MG63 (cell line): ENCODE results near the gene SMARCC1. TPM values are rescaled to one million over a fixed set of nuclear protein-coding genes. Genes with fewer than 3 reads are reported as not detected.
"Not testable (repeated sequence)": the region's sequence is repeated elsewhere in the genome, so short reads cannot be mapped to it uniquely, and the experiment has no call there.

Experiments used
- DNase-seq: peaks from one replicate; pipeline ENCODE4 v3.0.0-alpha.2; 2020
- H3K27me3 ChIP-seq: fragments of 250-450 bp; sonication (Bioruptor Pico); 2 replicates; pipeline ENCODE4 v1.5.1; 2020; ENCODE audit warnings: mild to moderate bottlenecking, moderate library complexity
- H3K36me3 ChIP-seq: fragments of 250-450 bp; sonication (Bioruptor Pico); 2 replicates; pipeline ENCODE4 v1.5.1; 2020; ENCODE audit warnings: mild to moderate bottlenecking, moderate library complexity
- H3K4me3 ChIP-seq: fragments of 250-450 bp; sonication (Bioruptor Pico); 2 replicates; pipeline ENCODE4 v1.5.1; 2020; ENCODE audit warnings: mild to moderate bottlenecking, moderate library complexity
- H3K9me3 ChIP-seq: fragments of 250-450 bp; sonication (Bioruptor Pico); 2 replicates; pipeline ENCODE4 v1.5.1; 2020; ENCODE audit warnings: mild to moderate bottlenecking, moderate library complexity
- total RNA-seq: library from RNA; depleted of rRNA; stranded (reverse); fragments of >200 nt; shearing (Covaris generic); gene quantifications from 2 replicates; pipeline ENCODE4 v1.2.3, GENCODE V29; 2014; ENCODE audit warnings: low replicate concordance; rRNA removed

The SMARCC1 gene
- total RNA-seq: 33.4 and 40.8 TPM in 2 replicates

DNA sequence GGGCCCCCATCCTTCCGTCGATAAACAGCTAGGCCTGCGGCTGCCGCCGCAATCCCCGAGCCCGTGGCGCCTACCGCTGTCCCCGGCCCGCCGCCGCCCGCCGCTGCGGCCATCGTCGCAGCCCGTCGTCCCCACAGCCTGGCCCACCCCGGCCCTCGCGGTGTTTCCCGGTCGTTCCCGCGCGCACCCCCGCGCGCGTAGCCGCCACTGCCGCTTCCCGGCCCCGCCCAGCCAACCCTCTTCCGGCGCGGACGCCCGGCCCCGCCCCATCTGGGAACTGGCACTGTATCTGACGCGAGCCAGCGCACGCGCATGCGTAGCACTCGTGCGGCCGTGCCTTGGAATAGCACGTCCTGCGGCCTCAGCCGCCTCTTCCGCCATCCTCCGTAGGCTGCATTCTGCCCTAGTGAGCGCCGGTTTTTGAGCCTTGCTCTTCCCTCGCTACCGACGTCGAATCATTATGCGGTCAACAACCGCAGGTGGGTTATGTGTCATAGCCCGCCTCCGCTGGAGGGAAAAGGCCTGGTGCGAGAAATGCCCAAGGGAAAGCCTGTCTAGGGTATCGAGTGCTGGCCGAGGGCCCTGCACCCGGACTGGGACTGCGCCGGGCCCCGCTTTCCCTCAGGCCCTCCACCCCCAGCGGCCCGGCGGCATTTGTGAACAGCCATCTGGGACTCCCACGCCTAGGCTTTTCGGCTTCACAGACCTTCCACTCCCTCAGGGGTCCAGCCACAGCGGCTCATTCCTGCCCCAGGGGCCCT lies at the start of gene SMARCC1:
Gene SMARCC1 (minus strand): TSS at position 209 of the 761 bp plus-strand sequence. CDS start 96 bp downstream, at position 113.
- Histone ChIP-seq H3K27me3 (no peaks in the 10 kb centered on the region), H3K36me3 (peaks cover 5% of the 10 kb centered on the region; the same call in 1 of the 2 replicates), H3K4me3 (peak within 1 kb of the TSS; percentile 77), H3K9me3 (no peaks in the 10 kb centered on the region)
- DNase-seq: peak; percentile 92

GRCh38 chr3:47829482-47829881 lies 47.8 kb upstream of the SMARCC1 start:
- peaks cover 33% of the 10 kb centered on the region for H3K36me3 ChIP-seq
- DNase-seq, H3K9me3 ChIP-seq, H3K4me3 ChIP-seq, H3K27me3 ChIP-seq: not testable (repeated sequence)

DNA sequence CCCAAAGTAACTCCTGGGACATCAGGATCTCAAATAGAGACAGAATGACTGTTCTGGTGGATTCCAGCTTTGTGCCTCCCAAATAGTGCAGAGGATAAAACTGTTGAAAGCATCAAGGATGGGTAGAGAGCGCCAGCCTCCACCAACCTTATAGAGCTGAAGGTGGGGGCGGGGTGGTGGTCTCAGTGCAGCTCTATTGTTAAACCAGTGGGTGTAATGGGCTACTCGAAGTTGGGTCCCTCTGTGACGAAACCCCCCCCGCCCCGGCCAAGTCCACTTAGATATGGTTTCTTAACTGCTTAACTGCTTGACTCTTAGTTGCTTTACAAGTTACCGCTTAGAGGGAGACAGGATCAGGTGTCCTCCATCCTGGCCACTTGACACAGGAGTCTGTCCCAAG lies 43.9 kb upstream of the SMARCC1 start:
- Histone ChIP-seq H3K27me3 (no peaks in the 10 kb centered on the region), H3K36me3 (peaks cover 28% of the 10 kb centered on the region), H3K4me3 (peak overlapping the region; percentile 91), H3K9me3 (no peaks in the 10 kb centered on the region)
- DNase-seq: no peak

DNA sequence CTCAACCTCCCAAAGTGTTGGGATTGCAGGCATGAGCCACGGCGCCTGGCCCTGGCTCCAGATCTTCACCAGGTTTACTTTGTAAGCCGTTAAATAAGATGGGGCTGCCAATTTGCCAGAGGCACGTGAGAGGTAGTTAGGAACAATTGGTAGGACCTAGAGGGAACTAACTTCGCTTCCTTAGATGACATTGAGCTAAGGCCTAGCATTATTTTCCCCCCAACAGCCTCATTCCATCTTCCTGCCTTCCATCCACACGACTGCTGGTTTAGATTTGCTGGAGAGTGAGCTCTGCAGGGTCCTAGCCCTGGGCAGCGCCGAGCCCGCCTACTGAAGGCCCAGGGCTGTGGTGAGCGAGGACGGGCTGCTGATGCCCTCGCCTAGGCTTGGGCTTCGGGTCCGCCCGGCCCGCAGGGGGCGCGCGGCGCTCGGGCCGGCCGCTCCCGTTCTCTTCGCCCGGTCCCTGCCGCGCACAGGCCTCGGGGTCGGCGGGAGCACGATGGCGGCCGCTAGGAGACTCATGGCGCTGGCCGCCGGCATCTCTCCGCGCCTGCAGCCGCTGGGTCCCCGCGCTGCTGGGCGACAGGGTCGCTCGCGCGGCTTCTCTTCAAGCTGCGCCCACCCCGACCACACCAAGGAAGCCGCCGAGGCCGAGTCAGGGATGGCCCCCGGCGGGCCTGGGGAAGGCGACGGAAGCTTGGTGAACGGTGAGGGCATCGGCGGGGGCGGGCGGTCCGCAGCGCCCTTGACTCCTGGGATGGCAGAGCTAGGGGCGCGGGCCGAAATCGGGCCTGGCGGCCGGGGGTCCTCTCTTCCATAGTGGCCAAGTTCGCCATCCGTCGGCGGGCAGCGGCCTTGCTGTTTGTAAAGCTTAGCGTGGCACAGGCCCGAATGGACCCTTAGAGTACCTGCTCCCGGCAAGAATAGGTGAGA lies 43.1 kb upstream of the SMARCC1 start:
- Histone ChIP-seq H3K4me3 (peak overlapping the region; percentile 91), H3K36me3 (peaks cover 27% of the 10 kb centered on the region), H3K9me3 (no peaks in the 10 kb centered on the region), H3K27me3 (no peaks in the 10 kb centered on the region)
- peak; percentile 85 for DNase-seq

DNA sequence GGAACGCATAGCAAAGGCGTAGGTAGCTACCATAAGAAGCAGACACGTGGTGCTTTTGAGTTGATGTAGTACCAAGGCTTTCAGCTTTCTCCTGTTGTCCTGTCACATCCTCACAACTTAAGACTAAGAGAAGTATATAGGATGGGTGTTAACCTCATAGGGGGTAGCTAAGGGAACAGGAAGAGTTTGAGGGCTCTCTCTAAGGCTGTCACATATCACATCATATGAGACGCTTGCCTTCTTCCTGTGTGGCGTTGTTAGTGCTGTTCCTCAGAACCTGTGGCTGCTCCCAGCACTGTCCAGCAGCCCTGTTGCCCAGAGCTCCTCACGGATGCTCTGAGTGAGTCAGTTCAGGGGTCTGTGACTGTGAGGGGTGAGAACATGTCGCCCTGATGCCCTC lies 35.9 kb upstream of the SMARCC1 start:
- Histone ChIP-seq H3K36me3 (no peaks in the 10 kb centered on the region; the same call in 1 of the 2 replicates), H3K9me3 (no peaks in the 10 kb centered on the region), H3K27me3 (no peaks in the 10 kb centered on the region), H3K4me3 (no peak overlapping the region)
- no peak for DNase-seq

GRCh38 chr3:47813551-47814177 lies 32.0 kb upstream of the SMARCC1 start:
- Histone ChIP-seq H3K4me3 (no peak overlapping the region), H3K9me3 (no peaks in the 10 kb centered on the region), H3K36me3 (peaks cover 13% of the 10 kb centered on the region), H3K27me3 (no peaks in the 10 kb centered on the region)
- no peak for DNase-seq

- H3K27me3 ChIP-seq: no peaks in the 10 kb centered on the region
- DNase-seq: no peak
- H3K36me3 ChIP-seq: peaks cover 5% of the 10 kb centered on the region
- H3K4me3 ChIP-seq: no peak overlapping the region
- H3K9me3 ChIP-seq: no peaks in the 10 kb centered on the region
Observed at GRCh38 chr3:47804577-47804976, 22.9 kb upstream of the SMARCC1 start.

- Histone ChIP-seq H3K9me3 (no peaks in the 10 kb centered on the region), H3K27me3 (no peaks in the 10 kb centered on the region), H3K4me3 (peak overlapping the region; percentile 72), H3K36me3 (peaks cover 5% of the 10 kb centered on the region)
- no peak for DNase-seq
Observed at GRCh38 chr3:47803480-47804025, 21.9 kb upstream of the SMARCC1 start.

GRCh38 chr3:47802734-47803479 lies 21.2 kb upstream of the SMARCC1 start, which contains the start of gene DHX30:
Gene DHX30, plus strand, starts transcription at chr3:47803138. Its CDS starts 7,546 bp downstream, at chr3:47810684.
- Histone ChIP-seq H3K4me3 (peak within 1 kb of the TSS; percentile 72), H3K9me3 (no peaks in the 10 kb centered on the region), H3K36me3 (peaks cover 5% of the 10 kb centered on the region), H3K27me3 (no peaks in the 10 kb centered on the region)
- DNase-seq: peak; percentile 85

GRCh38 chr3:47799733-47800132 lies 18.0 kb upstream of the SMARCC1 start:
- no peaks in the 10 kb centered on the region for H3K27me3 ChIP-seq
- no peak for DNase-seq
- H3K4me3 ChIP-seq: no peak overlapping the region
- H3K36me3 ChIP-seq: no peaks in the 10 kb centered on the region
- no peaks in the 10 kb centered on the region for H3K9me3 ChIP-seq

DNA sequence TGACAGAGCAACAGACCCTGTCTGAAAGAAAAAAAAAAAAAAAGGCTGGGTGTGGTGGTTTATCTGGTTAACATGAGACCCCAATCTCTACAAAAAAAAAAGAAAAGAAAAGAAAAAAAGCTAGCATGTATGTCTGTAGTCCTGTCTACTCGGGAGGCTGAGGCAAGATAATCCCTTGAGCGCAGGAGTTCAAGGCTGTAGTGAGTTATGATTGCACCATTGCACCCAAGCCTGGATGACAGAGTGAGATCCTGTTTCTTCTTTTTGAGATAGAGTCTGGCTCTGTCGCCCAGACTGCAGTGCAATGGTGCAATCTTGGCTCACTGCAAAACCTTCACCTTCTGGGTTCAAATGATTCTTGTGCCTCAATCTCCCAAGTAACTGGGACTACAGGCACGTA lies 12.9 kb upstream of the SMARCC1 start:
- Histone ChIP-seq H3K4me3 (no peak overlapping the region), H3K36me3 (no peaks in the 10 kb centered on the region), H3K9me3 (no peaks in the 10 kb centered on the region), H3K27me3 (no peaks in the 10 kb centered on the region)
- DNase-seq: no peak

DNA sequence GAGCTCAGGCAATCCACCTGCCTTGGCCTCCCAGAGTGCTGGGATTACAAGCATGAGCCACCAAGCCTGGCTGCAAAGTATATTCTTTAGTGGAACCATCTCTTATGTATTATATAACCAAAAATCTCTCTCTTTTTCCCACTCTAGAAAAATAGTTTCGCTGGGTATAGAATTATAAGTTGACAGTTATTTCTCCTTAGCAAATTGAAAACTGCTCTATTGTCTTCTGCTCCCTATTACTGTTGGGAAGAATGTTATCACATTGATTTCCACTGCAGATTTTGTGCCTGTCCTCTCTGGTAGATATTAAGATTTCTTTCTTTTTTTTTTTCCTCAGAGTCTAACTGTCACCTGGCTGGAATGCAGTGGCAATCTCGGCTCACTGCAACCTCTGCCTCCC lies 11.0 kb upstream of the SMARCC1 start:
- no peaks in the 10 kb centered on the region for H3K36me3 ChIP-seq
- H3K27me3 ChIP-seq: no peaks in the 10 kb centered on the region
- H3K4me3 ChIP-seq: no peak overlapping the region
- no peaks in the 10 kb centered on the region for H3K9me3 ChIP-seq
- DNase-seq: no peak

DNA sequence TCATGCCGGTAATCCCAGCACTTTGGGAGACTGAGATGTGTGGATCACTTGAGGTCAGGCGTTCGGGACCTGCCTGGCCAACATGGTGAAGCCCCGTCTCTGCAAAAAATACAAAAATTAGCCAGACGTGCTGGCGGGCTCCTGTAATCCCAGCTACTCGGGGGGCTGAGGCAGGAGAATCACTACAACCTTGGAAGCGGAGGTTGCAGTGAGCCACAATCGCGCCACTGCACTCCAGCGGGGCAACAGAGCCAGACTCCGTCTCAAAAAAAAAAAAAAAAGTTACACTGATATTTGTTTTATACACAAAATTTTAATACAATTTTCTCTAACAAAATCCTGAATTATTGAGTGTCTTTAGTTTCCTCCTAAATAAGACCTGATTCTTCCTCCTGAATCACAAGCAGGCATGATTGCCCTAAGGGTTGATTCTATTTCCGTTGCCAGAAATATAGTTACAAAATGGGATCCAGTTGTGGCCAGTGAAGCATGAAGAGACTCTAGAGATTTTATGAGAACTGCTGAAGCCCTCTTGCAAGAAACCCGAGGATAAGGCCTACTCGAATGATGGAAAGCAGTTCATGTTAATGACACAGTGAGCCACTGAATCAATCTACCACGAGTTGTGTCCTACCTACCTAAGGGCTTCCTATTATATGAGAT lies 9.6 kb upstream of the SMARCC1 start:
- Histone ChIP-seq H3K36me3 (no peaks in the 10 kb centered on the region), H3K27me3 (no peaks in the 10 kb centered on the region), H3K9me3 (no peaks in the 10 kb centered on the region), H3K4me3 (no peak overlapping the region)
- DNase-seq: no peak

DNA sequence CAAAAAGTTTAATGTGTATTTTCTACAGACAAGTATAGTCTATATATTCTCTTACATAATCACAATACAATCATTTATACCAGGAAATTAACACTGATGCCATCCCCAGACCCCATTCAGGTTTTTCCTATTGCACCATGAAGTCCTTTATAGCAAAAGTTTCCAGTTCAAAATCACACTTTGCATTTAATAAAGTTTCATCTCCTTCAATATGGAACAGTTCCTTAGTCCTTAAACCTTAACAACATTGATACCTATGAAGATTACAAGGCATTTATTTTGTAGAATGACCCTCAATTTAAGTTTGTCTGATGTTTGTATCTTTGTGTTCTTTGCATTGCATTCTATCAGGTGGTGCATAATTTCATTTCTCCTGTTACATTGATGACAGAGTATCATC lies 2.0 kb upstream of the SMARCC1 start:
- H3K36me3 ChIP-seq: 0 out of 2 replicates have a peak, but pooled peaks cover 5% of the 10 kb centered on the region
- DNase-seq: no peak
- H3K4me3 ChIP-seq: no peak overlapping the region
- no peaks in the 10 kb centered on the region for H3K27me3 ChIP-seq
- no peaks in the 10 kb centered on the region for H3K9me3 ChIP-seq

DNA sequence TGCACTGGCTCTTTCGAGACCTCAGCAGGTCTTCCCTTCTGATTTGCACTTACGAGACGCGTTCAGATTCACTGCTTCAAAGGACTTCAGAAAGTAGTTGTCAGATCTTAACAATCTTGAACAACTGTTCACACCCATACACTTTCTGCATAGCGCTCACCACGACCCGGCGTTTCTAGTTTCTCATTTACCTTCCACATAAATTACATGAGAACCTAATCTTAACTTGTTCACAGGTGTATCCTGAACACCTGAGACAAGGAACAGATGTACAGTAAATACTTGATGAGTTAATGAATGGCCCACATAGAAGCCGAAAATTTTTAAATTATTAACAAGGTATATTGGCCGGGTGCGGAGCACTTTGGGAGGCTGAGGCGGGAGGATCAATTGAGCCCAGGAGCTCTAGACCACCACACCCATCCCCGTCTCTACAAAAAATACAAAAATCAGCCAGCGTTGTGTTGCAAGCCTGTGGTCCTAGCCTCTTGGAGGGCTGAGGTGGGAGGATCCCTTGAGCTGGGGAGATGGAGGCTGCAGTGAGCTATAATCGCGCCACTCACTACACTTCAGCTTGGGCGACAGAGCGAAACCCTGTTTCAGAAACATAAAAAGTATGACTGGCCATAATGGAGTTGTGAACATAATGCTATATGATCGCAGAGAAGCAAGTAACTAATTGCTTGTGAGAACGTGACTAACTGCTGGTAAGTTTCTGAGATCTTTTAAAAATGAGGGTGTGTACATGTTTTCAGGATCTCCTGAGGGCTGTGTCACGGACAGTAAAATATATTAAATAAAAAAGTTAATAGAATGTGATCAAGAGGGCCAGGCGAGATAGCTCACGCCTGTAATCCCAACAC lies 984 bp upstream of the SMARCC1 start:
- Histone ChIP-seq H3K4me3 (peak overlapping the region; percentile 77), H3K9me3 (no peaks in the 10 kb centered on the region), H3K27me3 (no peaks in the 10 kb centered on the region), H3K36me3 (peaks cover 5% of the 10 kb centered on the region; the same call in 1 of the 2 replicates)
- DNase-seq: no peak
